Measurements from ENCODE around the gene FMN1. TPM values are rescaled to one million over a fixed set of nuclear protein-coding genes. Genes with fewer than 3 reads are reported as not detected.

Gene FMN1
- total RNA-seq, 1 experiment from 2014 or later, result 4.5 TPM

DNA sequence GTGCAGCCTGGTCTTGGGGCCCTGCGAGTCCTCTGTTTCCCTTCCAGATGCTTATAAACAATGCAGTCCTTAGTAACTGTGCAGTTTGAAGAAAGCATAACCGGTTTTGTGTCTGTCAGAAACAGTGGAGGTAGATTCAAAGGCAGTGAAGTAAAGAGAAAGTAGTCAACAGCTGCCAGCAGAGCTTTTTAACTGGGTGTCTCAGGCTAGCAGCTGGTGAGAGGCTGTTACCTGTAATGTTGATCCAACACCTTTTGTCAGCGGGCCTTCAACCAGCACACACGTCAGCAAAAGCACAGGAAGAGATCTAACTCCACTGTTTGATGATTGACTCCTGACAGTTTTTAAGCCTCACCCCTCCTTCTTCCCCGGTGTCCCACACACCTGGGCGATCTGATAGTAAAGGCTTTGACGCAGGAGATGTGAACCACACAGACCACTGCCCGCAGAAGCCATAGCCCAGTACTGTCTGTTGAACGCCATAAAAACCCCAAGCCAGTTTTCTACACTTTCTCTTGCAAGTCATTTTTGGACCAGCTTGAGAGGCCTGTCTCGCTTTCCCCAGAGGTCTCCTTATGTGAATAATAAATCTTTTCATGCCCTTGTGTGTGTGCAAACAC is 178.0 kb downstream of the FMN1 start:
- H3K9me3 Mint-ChIP-seq, result peaks cover 9% of the 10 kb centered on the region
- no peaks in the 10 kb centered on the region for H3K27me3 Mint-ChIP-seq (ENCODE audit: low read depth)
- no peak overlapping the region for H3K4me3 Mint-ChIP-seq
- no peak for DNase-seq (ENCODE audit: low spot score)
- ChIA-PET CTCF (no interaction called here), POLR2A (no interaction called here)
- TF ChIP-seq PRRX2 (CRISPR knock-in tag; IDR thresholded peaks at IDR 0.05) (no peak), RELA (CRISPR knock-in tag; IDR thresholded peaks at IDR 0.05; ENCODE audit: borderline replicate concordance) (no peak), ATF6 (CRISPR knock-in tag; IDR thresholded peaks at IDR 0.05) (no peak), ZNF317 (CRISPR knock-in tag; IDR thresholded peaks at IDR 0.05; ENCODE audit: borderline replicate concordance, low read depth) (no peak), ZNF263 (CRISPR knock-in tag; IDR thresholded peaks at IDR 0.05; ENCODE audit: low read depth) (no peak), OVOL2 (CRISPR knock-in tag; IDR thresholded peaks at IDR 0.05; ENCODE audit: borderline replicate concordance) (no peak), ATF2 (CRISPR knock-in tag; IDR thresholded peaks at IDR 0.05; ENCODE audit: borderline replicate concordance, low read depth) (no peak), TCF7 (CRISPR knock-in tag; IDR thresholded peaks at IDR 0.05; ENCODE audit: low read depth) (no peak), TP53 (CRISPR knock-in tag; IDR thresholded peaks at IDR 0.05) (no peak), ZNF396 (CRISPR knock-in tag; IDR thresholded peaks at IDR 0.05; ENCODE audit: borderline replicate concordance) (no peak)
- TF ChIP-seq, protein P1, sequence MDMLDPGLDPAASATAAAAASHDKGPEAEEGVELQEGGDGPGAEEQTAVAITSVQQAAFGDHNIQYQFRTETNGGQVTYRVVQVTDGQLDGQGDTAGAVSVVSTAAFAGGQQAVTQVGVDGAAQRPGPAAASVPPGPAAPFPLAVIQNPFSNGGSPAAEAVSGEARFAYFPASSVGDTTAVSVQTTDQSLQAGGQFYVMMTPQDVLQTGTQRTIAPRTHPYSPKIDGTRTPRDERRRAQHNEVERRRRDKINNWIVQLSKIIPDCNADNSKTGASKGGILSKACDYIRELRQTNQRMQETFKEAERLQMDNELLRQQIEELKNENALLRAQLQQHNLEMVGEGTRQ (CRISPR knock-in tag; IDR thresholded peaks at IDR 0.05), result no peak
- TF ChIP-seq, protein P2, sequence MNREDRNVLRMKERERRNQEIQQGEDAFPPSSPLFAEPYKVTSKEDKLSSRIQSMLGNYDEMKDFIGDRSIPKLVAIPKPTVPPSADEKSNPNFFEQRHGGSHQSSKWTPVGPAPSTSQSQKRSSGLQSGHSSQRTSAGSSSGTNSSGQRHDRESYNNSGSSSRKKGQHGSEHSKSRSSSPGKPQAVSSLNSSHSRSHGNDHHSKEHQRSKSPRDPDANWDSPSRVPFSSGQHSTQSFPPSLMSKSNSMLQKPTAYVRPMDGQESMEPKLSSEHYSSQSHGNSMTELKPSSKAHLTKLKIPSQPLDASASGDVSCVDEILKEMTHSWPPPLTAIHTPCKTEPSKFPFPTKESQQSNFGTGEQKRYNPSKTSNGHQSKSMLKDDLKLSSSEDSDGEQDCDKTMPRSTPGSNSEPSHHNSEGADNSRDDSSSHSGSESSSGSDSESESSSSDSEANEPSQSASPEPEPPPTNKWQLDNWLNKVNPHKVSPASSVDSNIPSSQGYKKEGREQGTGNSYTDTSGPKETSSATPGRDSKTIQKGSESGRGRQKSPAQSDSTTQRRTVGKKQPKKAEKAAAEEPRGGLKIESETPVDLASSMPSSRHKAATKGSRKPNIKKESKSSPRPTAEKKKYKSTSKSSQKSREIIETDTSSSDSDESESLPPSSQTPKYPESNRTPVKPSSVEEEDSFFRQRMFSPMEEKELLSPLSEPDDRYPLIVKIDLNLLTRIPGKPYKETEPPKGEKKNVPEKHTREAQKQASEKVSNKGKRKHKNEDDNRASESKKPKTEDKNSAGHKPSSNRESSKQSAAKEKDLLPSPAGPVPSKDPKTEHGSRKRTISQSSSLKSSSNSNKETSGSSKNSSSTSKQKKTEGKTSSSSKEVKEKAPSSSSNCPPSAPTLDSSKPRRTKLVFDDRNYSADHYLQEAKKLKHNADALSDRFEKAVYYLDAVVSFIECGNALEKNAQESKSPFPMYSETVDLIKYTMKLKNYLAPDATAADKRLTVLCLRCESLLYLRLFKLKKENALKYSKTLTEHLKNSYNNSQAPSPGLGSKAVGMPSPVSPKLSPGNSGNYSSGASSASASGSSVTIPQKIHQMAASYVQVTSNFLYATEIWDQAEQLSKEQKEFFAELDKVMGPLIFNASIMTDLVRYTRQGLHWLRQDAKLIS (CRISPR knock-in tag; IDR thresholded peaks at IDR 0.05; ENCODE audit: borderline replicate concordance), result no peak
- peaks cover 18% of the 10 kb centered on the region for H3K4me1 Mint-ChIP-seq
- H3K36me3 Mint-ChIP-seq, result peaks cover 5% of the 10 kb centered on the region; the same call in 1 of the 2 replicates
- ATAC-seq, result no peak
- H3K27ac Mint-ChIP-seq, result no peak overlapping the region

DNA sequence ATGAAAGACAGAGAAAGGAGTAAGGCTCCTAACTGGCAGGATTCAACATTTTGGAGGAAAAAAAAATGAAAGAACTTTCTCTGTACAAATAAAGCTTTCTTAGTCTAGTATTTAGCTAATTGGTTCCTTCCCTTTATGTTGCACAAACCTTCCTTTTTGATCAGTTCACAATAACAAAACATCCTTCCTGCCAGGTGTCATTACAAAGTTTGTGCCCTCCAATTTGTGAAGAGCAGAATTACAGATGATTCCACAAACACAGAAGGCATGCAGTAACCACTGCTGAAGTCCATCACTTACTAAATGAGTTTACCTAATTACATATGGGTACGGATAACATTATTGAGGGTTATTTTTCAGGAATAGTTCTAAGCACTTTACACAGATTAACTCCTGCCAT is 179.9 kb downstream of the FMN1 start:
- ChIA-PET CTCF (interaction anchor here (1.1 kb wide), 1 partner anchor 19 kb away, joined by 3 read pairs; no protein-coding TSS in a partner anchor), POLR2A (no interaction called here)
- Mint-ChIP-seq H3K4me1 (peaks cover 18% of the 10 kb centered on the region), H3K27me3 (ENCODE audit: low read depth) (no peaks in the 10 kb centered on the region), H3K4me3 (no peak overlapping the region), H3K36me3 (peaks cover 6% of the 10 kb centered on the region; the same call in 1 of the 2 replicates), H3K9me3 (peaks cover 13% of the 10 kb centered on the region), H3K27ac (no peak overlapping the region)
- TF ChIP-seq, protein P3, sequence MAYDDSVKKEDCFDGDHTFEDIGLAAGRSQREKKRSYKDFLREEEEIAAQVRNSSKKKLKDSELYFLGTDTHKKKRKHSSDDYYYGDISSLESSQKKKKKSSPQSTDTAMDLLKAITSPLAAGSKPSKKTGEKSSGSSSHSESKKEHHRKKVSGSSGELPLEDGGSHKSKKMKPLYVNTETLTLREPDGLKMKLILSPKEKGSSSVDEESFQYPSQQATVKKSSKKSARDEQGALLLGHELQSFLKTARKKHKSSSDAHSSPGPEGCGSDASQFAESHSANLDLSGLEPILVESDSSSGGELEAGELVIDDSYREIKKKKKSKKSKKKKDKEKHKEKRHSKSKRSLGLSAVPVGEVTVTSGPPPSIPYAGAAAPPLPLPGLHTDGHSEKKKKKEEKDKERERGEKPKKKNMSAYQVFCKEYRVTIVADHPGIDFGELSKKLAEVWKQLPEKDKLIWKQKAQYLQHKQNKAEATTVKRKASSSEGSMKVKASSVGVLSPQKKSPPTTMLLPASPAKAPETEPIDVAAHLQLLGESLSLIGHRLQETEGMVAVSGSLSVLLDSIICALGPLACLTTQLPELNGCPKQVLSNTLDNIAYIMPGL (CRISPR knock-in tag; IDR thresholded peaks at IDR 0.05), result no peak
- TF ChIP-seq SP1 (CRISPR knock-in tag; conservative IDR thresholded peaks at IDR 0.05) (no peak), STAT6 (CRISPR knock-in tag; conservative IDR thresholded peaks at IDR 0.05; ENCODE audit: low read depth) (no peak), ZNF121 (CRISPR knock-in tag; IDR thresholded peaks at IDR 0.05) (no peak), ATF6 (CRISPR knock-in tag; IDR thresholded peaks at IDR 0.05) (no peak), EMX1 (CRISPR knock-in tag; IDR thresholded peaks at IDR 0.05) (no peak), ESRRA (CRISPR knock-in tag; IDR thresholded peaks at IDR 0.05; ENCODE audit: borderline replicate concordance) (no peak), CBFB (CRISPR knock-in tag; IDR thresholded peaks at IDR 0.05; ENCODE audit: low read depth) (no peak)
- no peak for ATAC-seq
- DNase-seq (ENCODE audit: low spot score), result no peak
